Neural crest cell (in vitro differentiated cells): Measurements from ENCODE around the gene RNF115. TPM values are rescaled to one million over a fixed set of nuclear protein-coding genes. Genes with fewer than 3 reads are reported as not detected.
"Not testable (repeated sequence)": the region's sequence is repeated elsewhere in the genome, so short reads cannot be mapped to it uniquely, and the experiment has no call there.

Source experiments
- DNase-seq: peaks from one replicate; pipeline ENCODE4 v3.0.0; 2021; ENCODE audit warnings: low read depth, mixed read lengths, low spot score
- H3K27ac Mint-ChIP-seq: one replicate; pipeline ENCODE4 v1.8.0; 2021; ENCODE audit warnings: mild to moderate bottlenecking, mixed read lengths; ENCODE audit not compliant: unreplicated experiment
- H3K27me3 Mint-ChIP-seq: 2 replicates; pipeline ENCODE4 v1.8.0; 2021; ENCODE audit warnings: low read depth, mild to moderate bottlenecking, mixed read lengths
- H3K36me3 Mint-ChIP-seq: 2 replicates; pipeline ENCODE4 v1.8.0; 2021; ENCODE audit warnings: low read depth, mild to moderate bottlenecking, mixed read lengths
- H3K4me1 Mint-ChIP-seq: 2 replicates; pipeline ENCODE4 v1.8.0; 2021; ENCODE audit warnings: mixed read lengths
- H3K4me3 Mint-ChIP-seq: one replicate; pipeline ENCODE4 v1.8.0; 2021; ENCODE audit warnings: mild to moderate bottlenecking, mixed read lengths
- H3K9me3 Mint-ChIP-seq: 2 replicates; pipeline ENCODE4 v1.8.0; 2021; ENCODE audit warnings: mixed read lengths
- total RNA-seq: library from RNA; stranded (reverse); gene quantifications from 2 replicates; pipeline ENCODE4 v1.2.1, GENCODE V29; 2021
- TF ChIP-seq, protein P1 (sequence below): fragments of 200-600 bp; sonication (generic); conservative IDR thresholded peaks from 2 replicates; pipeline ENCODE4 v1.5.0; 2021; ENCODE audit warnings: antibody characterized with exemption, mild to moderate bottlenecking

RNF115 gene
- total RNA-seq, 1 donor from 2014 or later = 12.5 TPM

DNA sequence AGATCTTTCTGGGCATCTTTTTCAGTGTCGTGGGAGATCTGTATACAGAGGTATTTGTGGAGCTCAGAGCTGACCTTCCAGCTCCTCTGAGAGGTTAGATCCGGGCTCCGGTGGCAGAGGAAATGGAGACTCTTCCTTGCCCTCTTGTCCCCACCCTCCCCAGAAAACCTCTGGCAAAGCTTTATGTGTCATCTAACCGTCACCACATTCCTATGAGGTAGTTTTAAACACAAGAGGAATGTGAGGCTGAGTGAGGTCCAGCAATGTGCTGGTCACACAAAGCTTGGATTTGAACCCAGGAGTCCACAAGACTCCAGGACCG is 103.4 kb downstream of the RNF115 start:
- no peak overlapping the region for H3K4me3 Mint-ChIP-seq
- H3K27ac Mint-ChIP-seq = no peak overlapping the region
- peaks cover 9% of the 10 kb centered on the region for H3K27me3 Mint-ChIP-seq
- TF ChIP-seq, protein P1, sequence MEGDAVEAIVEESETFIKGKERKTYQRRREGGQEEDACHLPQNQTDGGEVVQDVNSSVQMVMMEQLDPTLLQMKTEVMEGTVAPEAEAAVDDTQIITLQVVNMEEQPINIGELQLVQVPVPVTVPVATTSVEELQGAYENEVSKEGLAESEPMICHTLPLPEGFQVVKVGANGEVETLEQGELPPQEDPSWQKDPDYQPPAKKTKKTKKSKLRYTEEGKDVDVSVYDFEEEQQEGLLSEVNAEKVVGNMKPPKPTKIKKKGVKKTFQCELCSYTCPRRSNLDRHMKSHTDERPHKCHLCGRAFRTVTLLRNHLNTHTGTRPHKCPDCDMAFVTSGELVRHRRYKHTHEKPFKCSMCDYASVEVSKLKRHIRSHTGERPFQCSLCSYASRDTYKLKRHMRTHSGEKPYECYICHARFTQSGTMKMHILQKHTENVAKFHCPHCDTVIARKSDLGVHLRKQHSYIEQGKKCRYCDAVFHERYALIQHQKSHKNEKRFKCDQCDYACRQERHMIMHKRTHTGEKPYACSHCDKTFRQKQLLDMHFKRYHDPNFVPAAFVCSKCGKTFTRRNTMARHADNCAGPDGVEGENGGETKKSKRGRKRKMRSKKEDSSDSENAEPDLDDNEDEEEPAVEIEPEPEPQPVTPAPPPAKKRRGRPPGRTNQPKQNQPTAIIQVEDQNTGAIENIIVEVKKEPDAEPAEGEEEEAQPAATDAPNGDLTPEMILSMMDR = no peak
- DNase-seq = no peak
- H3K9me3 Mint-ChIP-seq = no peaks in the 10 kb centered on the region
- peaks cover 23% of the 10 kb centered on the region for H3K4me1 Mint-ChIP-seq
- no peaks in the 10 kb centered on the region for H3K36me3 Mint-ChIP-seq

DNA sequence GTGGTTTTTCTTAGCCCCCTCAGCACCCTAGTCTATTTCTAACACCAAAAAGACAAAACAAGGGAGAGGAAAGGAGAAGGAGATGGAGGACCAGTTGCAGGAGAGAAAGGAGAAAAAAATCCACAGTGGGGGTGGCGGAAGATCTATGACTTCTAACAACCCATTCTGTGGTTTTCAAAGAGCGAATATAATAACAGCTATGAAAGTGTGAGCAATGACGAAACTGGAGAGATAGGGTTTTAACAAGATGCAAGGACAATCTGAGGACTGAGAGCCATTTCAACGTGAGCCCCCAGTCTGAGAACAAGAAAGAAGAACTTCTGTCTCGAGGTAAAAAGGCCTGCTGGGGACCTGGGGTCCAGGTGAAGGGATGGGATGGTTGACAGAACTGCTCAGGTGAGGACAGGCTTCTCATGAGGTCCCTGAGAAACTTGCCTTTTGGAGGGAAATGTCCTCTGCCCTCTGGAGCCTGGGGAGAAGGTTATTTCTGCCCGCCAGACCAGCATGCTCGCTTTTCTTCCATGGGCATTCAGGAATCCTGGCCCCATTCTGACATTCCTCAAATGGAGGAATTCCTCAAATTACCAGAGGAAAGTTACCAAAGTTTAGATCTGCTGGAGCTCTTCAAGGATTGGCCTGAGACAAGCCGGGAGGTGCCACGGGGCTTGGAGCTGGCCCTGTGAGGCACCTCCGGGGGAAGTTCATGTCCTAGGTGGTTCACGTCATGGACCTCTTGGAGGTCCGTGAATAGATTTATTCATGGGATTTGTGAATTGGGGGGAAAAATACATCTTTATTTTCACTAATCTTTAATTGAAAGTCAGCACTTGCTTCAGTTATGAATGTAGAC is 104.4 kb downstream of the RNF115 start, which contains the start of gene CD160:
TSS of gene CD160 (plus strand) at position 270 of the 850 bp plus-strand sequence. CDS start 8,829 bp downstream, outside the sequence.
- no peak within 1 kb of the TSS for H3K27ac Mint-ChIP-seq
- H3K27me3 Mint-ChIP-seq = peaks cover 9% of the 10 kb centered on the region
- H3K4me1 Mint-ChIP-seq = peaks cover 23% of the 10 kb centered on the region
- H3K4me3 Mint-ChIP-seq = no peak within 1 kb of the TSS
- no peaks in the 10 kb centered on the region for H3K36me3 Mint-ChIP-seq
- no peak for DNase-seq
- TF ChIP-seq, protein P1 = no peak
- H3K9me3 Mint-ChIP-seq = no peaks in the 10 kb centered on the region

- not testable (repeated sequence) for H3K9me3 Mint-ChIP-seq, H3K27me3 Mint-ChIP-seq, H3K4me3 Mint-ChIP-seq, H3K27ac Mint-ChIP-seq, H3K36me3 Mint-ChIP-seq, DNase-seq
- H3K4me1 Mint-ChIP-seq = peaks cover 23% of the 10 kb centered on the region
These were observed 105.4 kb downstream of the RNF115 start for GRCh38 chr1:145718465-145718864.

DNA sequence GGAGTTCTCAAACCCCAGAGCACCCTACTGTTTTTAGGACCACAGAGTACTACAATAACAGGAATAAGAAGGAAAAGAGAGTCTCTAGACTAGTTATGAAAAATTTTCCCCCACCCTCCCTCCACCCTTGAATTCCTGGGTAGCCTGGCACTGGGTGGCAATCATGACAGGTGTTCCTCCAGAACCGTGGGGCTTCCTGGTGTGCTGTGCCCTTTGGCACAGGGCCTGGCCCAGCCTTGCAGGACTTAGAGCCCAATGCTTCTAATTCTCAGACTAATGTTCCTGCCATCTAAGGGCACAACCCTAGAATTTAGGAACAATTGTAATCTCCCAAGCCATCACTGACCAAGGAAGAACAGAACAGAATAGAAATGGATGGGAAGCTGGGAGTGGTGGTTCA is 106.1 kb downstream of the RNF115 start:
- Mint-ChIP-seq H3K27ac (no peak overlapping the region), H3K27me3 (peaks cover 9% of the 10 kb centered on the region), H3K36me3 (no peaks in the 10 kb centered on the region), H3K4me1 (peaks cover 23% of the 10 kb centered on the region), H3K9me3 (no peaks in the 10 kb centered on the region), H3K4me3 (no peak overlapping the region)
- TF ChIP-seq, protein P1 = no peak
- DNase-seq = no peak

GRCh38 chr1:145716641-145717345 is 107.1 kb downstream of the RNF115 start:
- TF ChIP-seq, protein P1 = no peak
- Mint-ChIP-seq H3K4me1 (peaks cover 22% of the 10 kb centered on the region), H3K27me3 (peaks cover 9% of the 10 kb centered on the region), H3K27ac (peak overlapping the region; percentile 23), H3K36me3 (no peaks in the 10 kb centered on the region), H3K9me3 (no peaks in the 10 kb centered on the region), H3K4me3 (no peak overlapping the region)
- peak; percentile 12 for DNase-seq
